ENCODE data around the gene GLMP. TPM values are rescaled to one million over a fixed set of nuclear protein-coding genes. Genes with fewer than 3 reads are reported as not detected.

The GLMP gene
- polyA plus RNA-seq, 5 donors: 35.0 to 42.9 (median 40.2) TPM

DNA sequence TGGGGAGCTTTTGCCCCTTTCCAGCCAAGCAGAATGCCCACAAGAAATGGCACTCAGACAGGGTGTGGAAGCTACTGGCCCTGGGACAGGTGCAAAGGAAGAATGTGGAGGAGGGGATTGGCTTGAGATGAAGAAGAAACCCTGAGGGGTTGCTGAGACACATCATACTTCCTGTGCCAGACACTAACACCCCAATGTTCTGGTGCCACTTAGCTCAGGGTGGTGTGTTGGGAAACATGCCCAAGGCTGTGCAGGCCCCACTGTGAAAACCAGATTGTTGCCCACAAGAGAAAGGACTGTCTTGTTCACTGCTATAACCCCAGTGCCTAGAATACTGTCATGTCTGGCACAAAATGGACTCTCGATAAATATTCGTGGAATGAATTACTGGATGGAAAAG is 37.8 kb downstream of the GLMP start:
- no peak for DNase-seq

- DNase-seq: no peak
Observed at GRCh38 chr1:156253634-156254033, 41.8 kb downstream of the GLMP start.

DNA sequence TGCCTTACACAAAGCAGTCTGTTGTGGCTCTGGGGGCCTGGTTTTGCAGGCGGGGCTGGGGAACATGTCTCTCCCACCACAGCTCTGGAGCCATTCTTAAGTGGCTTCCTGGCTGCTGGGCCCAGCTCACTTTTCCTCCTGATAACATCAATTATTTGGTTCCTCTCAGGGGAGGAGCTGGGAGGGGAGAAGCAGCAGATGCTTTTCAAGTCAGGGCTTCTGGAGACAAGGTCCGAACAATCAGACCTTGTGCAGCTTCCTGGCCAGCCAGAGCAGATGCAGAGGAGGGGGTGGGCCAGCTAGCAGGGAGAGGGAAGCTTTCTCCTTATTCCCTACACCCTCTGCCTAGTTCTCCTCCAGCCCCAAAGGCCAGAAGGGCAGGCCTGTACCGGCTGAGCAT is 44.0 kb downstream of the GLMP start:
- no peak for DNase-seq

GRCh38 chr1:156249593-156249992 is 45.9 kb downstream of the GLMP start:
- DNase-seq: no peak

- no peak for DNase-seq
Observed at GRCh38 chr1:156248323-156248683, 47.2 kb downstream of the GLMP start.

- DNase-seq: no peak
Observed at GRCh38 chr1:156247460-156248322, 47.8 kb downstream of the GLMP start, which contains the start of gene PAQR6. Gene PAQR6 (minus strand): TSS chr1:156248056. CDS start chr1:156246731, 1,325 bp downstream.

DNA sequence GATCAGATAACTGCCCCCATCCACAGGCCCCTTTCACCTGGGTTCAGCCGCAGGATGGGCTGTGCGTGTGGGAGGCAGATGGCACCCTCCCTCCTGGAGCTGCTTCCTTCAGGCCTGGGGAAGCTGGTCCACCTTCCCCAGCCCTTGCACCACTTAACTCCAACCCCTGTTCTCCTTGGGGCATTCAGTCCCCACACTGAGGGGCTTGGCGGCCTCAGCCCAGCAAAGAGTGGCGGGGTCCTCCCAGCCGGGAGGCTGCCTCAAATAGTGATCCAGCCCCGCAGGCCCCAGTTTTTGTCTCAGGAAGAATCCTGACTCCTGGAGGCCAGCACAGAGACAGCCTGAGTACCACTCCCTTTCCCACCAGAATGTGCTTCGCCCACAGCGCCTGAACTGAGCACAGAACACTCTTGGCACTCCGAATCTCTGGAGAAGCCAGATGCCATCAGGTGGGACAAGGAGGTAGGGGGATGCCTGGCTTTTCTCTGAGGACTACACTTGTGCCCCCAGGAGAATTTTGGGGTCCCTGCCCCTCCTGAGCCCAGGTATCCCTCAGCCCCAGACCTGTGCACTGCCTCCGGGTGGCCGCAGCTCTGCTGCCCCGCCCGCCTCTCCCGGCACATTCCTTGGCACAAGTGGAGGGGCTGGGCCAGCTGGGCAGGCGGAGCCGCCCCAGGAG is 48.6 kb downstream of the GLMP start:
- DNase-seq: no peak

DNA sequence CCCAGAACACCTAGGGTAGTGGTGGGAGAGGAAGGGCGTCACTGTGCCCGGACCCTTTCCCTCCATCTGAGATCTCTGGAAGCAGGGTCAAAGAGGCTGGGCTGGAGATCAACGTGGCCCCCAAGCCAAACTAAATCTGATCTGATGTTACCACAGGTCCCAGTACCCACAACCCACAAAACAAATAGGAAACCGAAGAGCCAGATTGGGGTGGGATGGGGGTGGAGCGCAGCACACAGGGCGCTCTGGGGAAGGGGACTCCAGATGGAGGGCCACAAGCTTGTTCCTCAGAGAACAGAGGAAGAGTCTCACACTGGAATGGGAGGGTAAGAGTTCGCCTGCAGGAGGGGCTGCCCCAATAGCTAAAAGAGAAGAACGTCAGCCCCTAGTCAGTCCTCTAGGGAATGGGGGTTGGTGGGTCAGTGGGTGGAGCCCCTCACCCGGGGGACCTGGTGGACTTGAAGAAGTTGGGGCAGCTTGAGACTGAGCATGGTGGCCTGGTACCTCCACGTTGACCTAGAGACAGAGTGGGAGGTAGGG is 49.2 kb downstream of the GLMP start:
- DNase-seq: no peak

DNA sequence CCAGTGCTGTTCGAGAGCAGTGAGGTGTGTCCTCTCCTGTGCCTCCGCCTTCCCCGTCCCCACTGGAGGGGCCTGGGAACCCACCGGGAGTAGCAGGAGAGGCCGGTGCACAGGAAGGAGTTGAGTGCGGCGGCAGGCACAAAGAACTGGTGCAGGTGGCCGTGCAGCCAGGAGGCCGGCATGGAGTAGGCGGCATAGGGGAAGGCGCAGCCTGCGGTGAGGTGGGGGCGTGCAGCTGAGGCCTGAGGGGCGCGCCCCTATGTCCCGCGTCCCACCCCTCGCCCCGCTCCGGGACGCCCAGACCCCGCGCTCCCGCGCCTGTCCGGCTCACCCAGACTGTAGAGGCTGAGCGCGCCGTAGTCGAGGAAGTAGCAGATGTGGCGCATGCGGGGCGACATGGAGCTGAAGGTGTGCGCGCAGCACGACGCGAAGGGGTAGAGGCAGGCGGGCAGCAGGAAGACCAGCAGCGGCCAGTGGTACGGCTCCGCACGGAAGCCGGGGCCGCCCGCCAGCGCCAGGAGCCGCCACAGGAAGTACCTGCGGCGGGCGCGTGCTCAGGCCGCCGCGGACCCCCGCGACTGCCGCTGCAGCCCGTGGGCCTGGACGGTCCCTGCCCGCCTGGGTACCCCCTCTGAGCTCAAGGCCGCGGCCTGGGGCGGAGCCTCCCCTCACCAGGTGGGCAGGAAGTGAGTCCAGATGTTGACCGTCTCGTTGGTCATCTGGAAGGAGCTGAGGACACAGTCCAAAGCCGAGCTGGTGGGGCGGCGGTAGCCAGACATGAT is 49.8 kb downstream of the GLMP start:
- no peak for DNase-seq

- DNase-seq: no peak
Observed at GRCh38 chr1:156244712-156245111, 50.8 kb downstream of the GLMP start.

DNA sequence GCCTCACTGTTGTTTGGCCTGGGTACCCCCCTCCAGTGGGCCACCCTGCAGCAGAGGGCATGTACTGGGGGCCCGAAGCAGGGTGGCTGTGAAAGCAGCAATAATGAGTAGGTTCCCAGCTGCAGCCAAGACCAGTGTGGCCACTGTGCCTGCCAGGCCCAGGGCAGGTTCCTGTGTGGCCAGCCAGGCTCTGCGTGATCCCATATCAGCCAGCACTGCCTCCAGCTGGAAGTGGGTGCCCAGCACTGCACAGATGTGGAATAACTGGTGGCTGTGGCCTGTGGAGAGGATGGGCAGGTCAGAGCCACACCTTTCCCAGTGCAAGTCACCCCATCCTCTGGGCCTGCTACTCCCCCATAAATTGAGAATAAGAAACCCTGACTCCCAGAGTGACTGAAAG is 51.4 kb downstream of the GLMP start:
- no peak for DNase-seq

GRCh38 chr1:156242738-156243137 is 52.7 kb downstream of the GLMP start:
- no peak for DNase-seq

Other genes with a start within 250 kb of the GLMP start
- 10 to 100 TPM; 57.6 to 71.5 (median 63.0) TPM for gene UBQLN4, start 241.9 kb downstream of the GLMP start, polyA plus RNA-seq (ENCODE audit: insufficient read depth in 1 of 5, insufficient read length in 5 of 5, low replicate concordance in 1 of 5)
- 10 to 100 TPM; 38.2 to 54.2 (median 44.5) TPM for gene LAMTOR2, start 240.9 kb downstream of the GLMP start, polyA plus RNA-seq (ENCODE audit: insufficient read depth in 1 of 5, insufficient read length in 5 of 5, low replicate concordance in 1 of 5)
- gene RAB25, start 234.5 kb downstream of the GLMP start, polyA plus RNA-seq (ENCODE audit: insufficient read depth in 1 of 5, insufficient read length in 5 of 5, low replicate concordance in 1 of 5): 10 to 100 TPM; 53.6 to 71.0 (median 66.5) TPM
- gene MEX3A, start 213.2 kb downstream of the GLMP start, polyA plus RNA-seq (ENCODE audit: insufficient read depth in 1 of 5, insufficient read length in 5 of 5, low replicate concordance in 1 of 5): 10 to 100 TPM; 44.1 to 53.0 (median 48.9) TPM
- gene LMNA, start 181.0 kb downstream of the GLMP start, polyA plus RNA-seq (ENCODE audit: insufficient read depth in 1 of 5, insufficient read length in 5 of 5, low replicate concordance in 1 of 5): 100 to 1,000 TPM in 1 of 5 donors, 10 to 100 TPM in 4; 71.3 to 128 (median 78.0) TPM
- 10 to 100 TPM; 15.2 to 26.3 (median 24.5) TPM for gene SEMA4A, start 142.1 kb downstream of the GLMP start, polyA plus RNA-seq (ENCODE audit: insufficient read depth in 1 of 5, insufficient read length in 5 of 5, low replicate concordance in 1 of 5)
- 10 to 100 TPM; 15.4 to 19.6 (median 18.1) TPM for gene SLC25A44, start 101.6 kb downstream of the GLMP start, polyA plus RNA-seq (ENCODE audit: insufficient read depth in 1 of 5, insufficient read length in 5 of 5, low replicate concordance in 1 of 5)
- 10 to 100 TPM; 72.7 to 99.8 (median 76.9) TPM for gene PMF1, start 82.7 kb downstream of the GLMP start, polyA plus RNA-seq (ENCODE audit: insufficient read depth in 1 of 5, insufficient read length in 5 of 5, low replicate concordance in 1 of 5)
- gene BGLAP, start 53.5 kb downstream of the GLMP start, polyA plus RNA-seq (ENCODE audit: insufficient read depth in 1 of 5, insufficient read length in 5 of 5, low replicate concordance in 1 of 5): 10 to 100 TPM in 1 of 5 donors, 1 to 10 TPM in 4; 3.4 to 10.4 (median 6.5) TPM
- 1 to 10 TPM; 2.4 to 4.0 (median 3.3) TPM for gene PAQR6, start 47.6 kb downstream of the GLMP start, polyA plus RNA-seq (ENCODE audit: insufficient read depth in 1 of 5, insufficient read length in 5 of 5, low replicate concordance in 1 of 5)
- 10 to 100 TPM; 40.9 to 59.5 (median 52.6) TPM for gene SMG5, start 12.9 kb downstream of the GLMP start, polyA plus RNA-seq (ENCODE audit: insufficient read depth in 1 of 5, insufficient read length in 5 of 5, low replicate concordance in 1 of 5)
- 10 to 100 TPM in 1 of 5 donors, 1 to 10 TPM in 4; 8.5 to 10.1 (median 8.6) TPM for gene TMEM79, start 11.4 kb downstream of the GLMP start, polyA plus RNA-seq (ENCODE audit: insufficient read depth in 1 of 5, insufficient read length in 5 of 5, low replicate concordance in 1 of 5)
- gene VHLL, start 3.6 kb upstream of the GLMP start, polyA plus RNA-seq (ENCODE audit: insufficient read depth in 1 of 5, insufficient read length in 5 of 5, low replicate concordance in 1 of 5): not detected
- gene CCT3, start 42.6 kb upstream of the GLMP start, polyA plus RNA-seq (ENCODE audit: insufficient read depth in 1 of 5, insufficient read length in 5 of 5, low replicate concordance in 1 of 5): 100 to 1,000 TPM; 255 to 338 (median 275) TPM
- 1 to 10 TPM in 3 of 5 donors, under 1 TPM in 2; 0.60 to 1.4 (median 1.0) TPM for gene TSACC, start 42.8 kb upstream of the GLMP start, polyA plus RNA-seq (ENCODE audit: insufficient read depth in 1 of 5, insufficient read length in 5 of 5, low replicate concordance in 1 of 5)
- gene RHBG, start 73.5 kb upstream of the GLMP start, polyA plus RNA-seq (ENCODE audit: insufficient read depth in 1 of 5, insufficient read length in 5 of 5, low replicate concordance in 1 of 5): 1 to 10 TPM; 2.3 to 4.1 (median 3.3) TPM
- 10 to 100 TPM; 20.3 to 38.1 (median 29.4) TPM for gene MEF2D, start 205.1 kb upstream of the GLMP start, polyA plus RNA-seq (ENCODE audit: insufficient read depth in 1 of 5, insufficient read length in 5 of 5, low replicate concordance in 1 of 5)

Data from right lung (tissue), 5 donors.